PC-9 (cell line): ENCODE measurements around the gene OTOR.

ENCODE experiments used
- EZH2 ChIP-seq: fragments of 200-600 bp; sonication (generic); IDR thresholded peaks from 2 replicates; pipeline ENCODE4 v1.8.0; 2017; ENCODE audit warnings: antibody characterized with exemption, low read depth
- TF ChIP-seq, protein P1 (sequence below): fragments of 200-600 bp; sonication (generic); conservative IDR thresholded peaks from 2 replicates; pipeline ENCODE4 v1.6.1; 2017; ENCODE audit warnings: mixed run types, antibody characterized with exemption, mild to moderate bottlenecking, moderate library complexity

GRCh38 chr20:16785226-16785625 lies 37.1 kb downstream of the OTOR start:
- TF ChIP-seq, protein P1, sequence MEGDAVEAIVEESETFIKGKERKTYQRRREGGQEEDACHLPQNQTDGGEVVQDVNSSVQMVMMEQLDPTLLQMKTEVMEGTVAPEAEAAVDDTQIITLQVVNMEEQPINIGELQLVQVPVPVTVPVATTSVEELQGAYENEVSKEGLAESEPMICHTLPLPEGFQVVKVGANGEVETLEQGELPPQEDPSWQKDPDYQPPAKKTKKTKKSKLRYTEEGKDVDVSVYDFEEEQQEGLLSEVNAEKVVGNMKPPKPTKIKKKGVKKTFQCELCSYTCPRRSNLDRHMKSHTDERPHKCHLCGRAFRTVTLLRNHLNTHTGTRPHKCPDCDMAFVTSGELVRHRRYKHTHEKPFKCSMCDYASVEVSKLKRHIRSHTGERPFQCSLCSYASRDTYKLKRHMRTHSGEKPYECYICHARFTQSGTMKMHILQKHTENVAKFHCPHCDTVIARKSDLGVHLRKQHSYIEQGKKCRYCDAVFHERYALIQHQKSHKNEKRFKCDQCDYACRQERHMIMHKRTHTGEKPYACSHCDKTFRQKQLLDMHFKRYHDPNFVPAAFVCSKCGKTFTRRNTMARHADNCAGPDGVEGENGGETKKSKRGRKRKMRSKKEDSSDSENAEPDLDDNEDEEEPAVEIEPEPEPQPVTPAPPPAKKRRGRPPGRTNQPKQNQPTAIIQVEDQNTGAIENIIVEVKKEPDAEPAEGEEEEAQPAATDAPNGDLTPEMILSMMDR = no peak
- no peak for TF ChIP-seq EZH2
